Loucy (cell line): Measurements from ENCODE around the gene CUX1.

Experiments
- EZH2phosphoT487 ChIP-seq: fragments of 200-600 bp; IDR thresholded peaks from 2 replicates; pipeline ENCODE4 v1.6.1; 2018; ENCODE audit warnings: antibody characterized with exemption, mild to moderate bottlenecking, moderate library complexity, borderline replicate concordance
- TF ChIP-seq, protein P1 (sequence below): fragments of 200-600 bp; sonication (generic); conservative IDR thresholded peaks from 2 replicates; pipeline ENCODE4 v1.5.1; 2014; ENCODE audit warnings: mild to moderate bottlenecking, antibody characterized with exemption, low read length

DNA sequence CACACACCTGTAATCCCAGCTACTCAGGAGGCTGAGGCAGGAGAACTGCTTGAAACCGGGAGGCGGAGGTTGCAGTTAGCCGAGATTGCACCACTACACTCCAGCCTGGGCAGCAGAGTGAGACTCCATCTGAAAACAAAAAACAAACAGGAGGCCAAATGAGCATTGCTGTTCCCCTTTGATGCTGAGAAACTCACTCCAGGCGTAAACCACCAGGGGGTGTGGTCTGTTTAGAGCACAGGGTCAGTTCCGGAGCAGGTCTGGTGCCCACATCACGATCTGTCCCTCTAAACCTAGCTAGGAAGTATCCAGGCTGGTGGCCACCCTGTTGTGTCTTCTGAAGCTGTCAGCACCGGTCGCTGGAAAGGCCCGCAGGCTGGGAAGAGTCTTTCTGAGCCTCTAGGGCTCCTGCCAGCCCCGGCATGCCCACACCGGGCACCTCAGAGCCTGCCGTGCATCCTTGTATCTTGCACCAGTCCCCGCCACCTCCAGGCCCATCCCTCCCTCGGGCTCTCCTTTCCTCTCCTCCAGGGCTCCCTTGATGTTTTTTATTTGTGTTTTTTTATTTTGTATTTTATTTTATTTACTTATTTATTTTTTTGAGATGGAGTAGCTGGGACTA is 402.9 kb downstream of the CUX1 start:
- TF ChIP-seq, protein P1, sequence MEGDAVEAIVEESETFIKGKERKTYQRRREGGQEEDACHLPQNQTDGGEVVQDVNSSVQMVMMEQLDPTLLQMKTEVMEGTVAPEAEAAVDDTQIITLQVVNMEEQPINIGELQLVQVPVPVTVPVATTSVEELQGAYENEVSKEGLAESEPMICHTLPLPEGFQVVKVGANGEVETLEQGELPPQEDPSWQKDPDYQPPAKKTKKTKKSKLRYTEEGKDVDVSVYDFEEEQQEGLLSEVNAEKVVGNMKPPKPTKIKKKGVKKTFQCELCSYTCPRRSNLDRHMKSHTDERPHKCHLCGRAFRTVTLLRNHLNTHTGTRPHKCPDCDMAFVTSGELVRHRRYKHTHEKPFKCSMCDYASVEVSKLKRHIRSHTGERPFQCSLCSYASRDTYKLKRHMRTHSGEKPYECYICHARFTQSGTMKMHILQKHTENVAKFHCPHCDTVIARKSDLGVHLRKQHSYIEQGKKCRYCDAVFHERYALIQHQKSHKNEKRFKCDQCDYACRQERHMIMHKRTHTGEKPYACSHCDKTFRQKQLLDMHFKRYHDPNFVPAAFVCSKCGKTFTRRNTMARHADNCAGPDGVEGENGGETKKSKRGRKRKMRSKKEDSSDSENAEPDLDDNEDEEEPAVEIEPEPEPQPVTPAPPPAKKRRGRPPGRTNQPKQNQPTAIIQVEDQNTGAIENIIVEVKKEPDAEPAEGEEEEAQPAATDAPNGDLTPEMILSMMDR, result no peak
- TF ChIP-seq EZH2phosphoT487, result no peak
